ENCODE results near the gene USP46.

DNA sequence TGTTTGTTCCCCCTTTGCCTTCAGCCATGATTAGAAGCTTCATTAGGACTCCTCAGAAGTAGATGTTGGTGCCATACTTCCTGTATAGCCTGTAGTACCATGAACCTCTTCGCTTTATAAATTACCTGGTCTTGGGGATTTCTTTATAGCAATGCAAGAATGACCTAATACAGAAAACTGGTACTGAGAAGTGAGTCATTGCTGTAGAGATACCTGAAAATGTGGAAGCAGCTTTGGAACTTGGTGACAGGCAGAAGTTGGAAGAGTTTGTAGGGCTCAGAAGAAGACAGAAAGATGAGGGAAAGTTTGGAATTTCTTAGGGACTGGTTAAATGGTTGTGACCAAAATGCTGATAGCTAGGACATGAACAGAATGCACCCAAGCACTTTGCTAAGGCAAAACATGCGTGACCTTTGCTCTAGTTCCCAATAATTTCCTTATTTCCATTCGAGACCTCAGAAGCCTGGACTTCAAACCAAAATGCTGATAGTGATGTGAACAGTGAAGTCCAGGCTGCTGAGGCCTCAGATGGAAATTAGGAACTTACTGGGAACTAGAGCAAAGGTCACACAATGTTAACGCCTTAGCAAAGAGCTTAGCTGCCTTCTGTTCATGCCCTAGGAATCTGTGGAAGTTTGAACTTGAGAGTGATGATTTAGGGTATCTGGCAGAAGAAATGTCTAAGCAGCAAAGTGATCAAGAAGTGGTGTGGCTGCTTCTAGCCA is 3.0 kb upstream of the USP46 start:
- TF ChIP-seq, protein P1, sequence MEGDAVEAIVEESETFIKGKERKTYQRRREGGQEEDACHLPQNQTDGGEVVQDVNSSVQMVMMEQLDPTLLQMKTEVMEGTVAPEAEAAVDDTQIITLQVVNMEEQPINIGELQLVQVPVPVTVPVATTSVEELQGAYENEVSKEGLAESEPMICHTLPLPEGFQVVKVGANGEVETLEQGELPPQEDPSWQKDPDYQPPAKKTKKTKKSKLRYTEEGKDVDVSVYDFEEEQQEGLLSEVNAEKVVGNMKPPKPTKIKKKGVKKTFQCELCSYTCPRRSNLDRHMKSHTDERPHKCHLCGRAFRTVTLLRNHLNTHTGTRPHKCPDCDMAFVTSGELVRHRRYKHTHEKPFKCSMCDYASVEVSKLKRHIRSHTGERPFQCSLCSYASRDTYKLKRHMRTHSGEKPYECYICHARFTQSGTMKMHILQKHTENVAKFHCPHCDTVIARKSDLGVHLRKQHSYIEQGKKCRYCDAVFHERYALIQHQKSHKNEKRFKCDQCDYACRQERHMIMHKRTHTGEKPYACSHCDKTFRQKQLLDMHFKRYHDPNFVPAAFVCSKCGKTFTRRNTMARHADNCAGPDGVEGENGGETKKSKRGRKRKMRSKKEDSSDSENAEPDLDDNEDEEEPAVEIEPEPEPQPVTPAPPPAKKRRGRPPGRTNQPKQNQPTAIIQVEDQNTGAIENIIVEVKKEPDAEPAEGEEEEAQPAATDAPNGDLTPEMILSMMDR (IDR thresholded peaks at IDR 0.05) = no peak
- TF ChIP-seq TCF7L2 (IDR thresholded peaks at IDR 0.05; ENCODE audit: low read depth, low read length) (no peak), POLR2AphosphoS5 (IDR thresholded peaks at IDR 0.05; ENCODE audit: low read depth, low read length) (no peak)
